Activated T-helper 9 cell treated with anti-CD3 and anti-CD28 coated beads, Interleukin-2, amount 50 U/mL, for 16 hours (primary cell): ENCODE data around the gene EFHD2.
"Not testable (repeated sequence)": the region's sequence is repeated elsewhere in the genome, so short reads cannot be mapped to it uniquely, and the experiment has no call there.

ENCODE experiments used
- DNase-seq: peaks from one replicate; pipeline ENCODE4 v3.0.0-alpha.2; 2020; ENCODE audit warnings: low read depth

EFHD2 gene

GRCh38 chr1:15452866-15453571, 43.3 kb downstream of the EFHD2 start:
- DNase-seq: no peak

- DNase-seq: no peak
These were observed 44.0 kb downstream of the EFHD2 start for GRCh38 chr1:15453734-15454133.

GRCh38 chr1:15454256-15454655, 44.6 kb downstream of the EFHD2 start:
- no peak for DNase-seq

GRCh38 chr1:15455522-15455921, 45.8 kb downstream of the EFHD2 start:
- DNase-seq: no peak

- no peak for DNase-seq
These were observed 46.7 kb downstream of the EFHD2 start, which contains the start of gene CELA2A for GRCh38 chr1:15456313-15456954. TSS of gene CELA2A (plus strand) at chr1:15456732. CDS start at chr1:15456754, 22 bp downstream.

GRCh38 chr1:15457585-15457984, 47.9 kb downstream of the EFHD2 start:
- no peak for DNase-seq

GRCh38 chr1:15458388-15458787, 48.7 kb downstream of the EFHD2 start:
- not testable (repeated sequence) for DNase-seq

GRCh38 chr1:15459771-15460707, 50.4 kb downstream of the EFHD2 start:
- DNase-seq: no peak

- DNase-seq: no peak
These were observed 51.0 kb downstream of the EFHD2 start for GRCh38 chr1:15460708-15461095.

GRCh38 chr1:15463064-15463800, 53.5 kb downstream of the EFHD2 start:
- not testable (repeated sequence) for DNase-seq

GRCh38 chr1:15463926-15464322, 54.2 kb downstream of the EFHD2 start:
- DNase-seq: not testable (repeated sequence)

- DNase-seq: no peak
These were observed 56.0 kb downstream of the EFHD2 start for GRCh38 chr1:15465674-15466073.

- not testable (repeated sequence) for DNase-seq
These were observed 57.4 kb downstream of the EFHD2 start for GRCh38 chr1:15466955-15467625.

GRCh38 chr1:15468145-15468544, 58.5 kb downstream of the EFHD2 start:
- no peak for DNase-seq

- no peak for DNase-seq
These were observed 59.7 kb downstream of the EFHD2 start for GRCh38 chr1:15469361-15469760.

- DNase-seq: not testable (repeated sequence)
These were observed 60.2 kb downstream of the EFHD2 start for GRCh38 chr1:15469821-15470448.

GRCh38 chr1:15471067-15471466, 61.4 kb downstream of the EFHD2 start:
- not testable (repeated sequence) for DNase-seq

- not testable (repeated sequence) for DNase-seq
These were observed 62.0 kb downstream of the EFHD2 start for GRCh38 chr1:15471723-15472122.

- no peak for DNase-seq
These were observed 62.9 kb downstream of the EFHD2 start for GRCh38 chr1:15472587-15472986.

- DNase-seq: no peak
These were observed 66.1 kb downstream of the EFHD2 start, which contains the start of gene CELA2B for GRCh38 chr1:15475752-15476314. TSS of gene CELA2B (plus strand) at chr1:15476104. CDS start at chr1:15476126, 22 bp downstream.
